Measurements from ENCODE around the gene SGMS1.
A peak's percentile ranks its signal among the peaks of the same experiment; 100 is the strongest.
"Not testable (repeated sequence)": the region's sequence is repeated elsewhere in the genome, so short reads cannot be mapped to it uniquely, and the experiment has no call there.

SGMS1 gene

DNA sequence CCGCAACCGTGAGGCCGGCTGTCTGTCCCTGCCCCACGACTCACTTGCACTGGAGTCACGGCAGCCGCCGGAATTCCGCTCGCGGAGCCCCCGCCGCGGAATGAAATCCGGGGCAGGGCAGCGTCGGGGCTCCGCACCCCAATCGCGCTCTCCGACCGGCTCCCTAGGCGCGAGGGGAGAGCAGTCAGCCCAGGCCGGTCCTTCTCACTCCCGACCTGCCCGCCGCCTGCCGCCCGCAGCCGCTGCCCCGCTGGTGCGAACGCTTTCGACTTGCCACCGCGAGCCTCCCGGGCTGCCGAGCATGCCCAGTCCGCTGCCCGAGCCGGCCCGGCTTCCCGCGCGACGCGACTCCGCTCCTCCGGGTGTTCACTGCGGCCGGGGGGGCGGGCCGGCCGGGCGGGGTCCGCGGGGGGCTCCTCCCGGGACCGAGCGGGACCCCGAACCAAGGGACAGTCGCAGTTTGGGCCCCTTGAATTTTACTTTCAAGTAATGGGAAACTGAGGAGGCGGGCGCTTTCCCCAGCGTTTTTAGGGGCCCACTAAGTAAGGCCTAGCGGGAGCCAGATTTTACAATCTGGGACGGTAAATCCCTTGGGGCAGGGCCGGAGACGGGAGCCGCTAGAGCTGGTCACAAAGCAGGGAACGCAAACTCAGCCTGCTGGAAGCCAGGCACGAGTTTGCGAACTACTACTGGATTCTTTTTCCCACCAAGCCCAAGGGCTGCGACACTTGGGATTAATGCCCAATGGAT is at the start of gene SGMS1:
TSS of gene SGMS1 (minus strand) at position 294 of the 750 bp plus-strand sequence. CDS start 279,842 bp downstream, outside the sequence.
- TF ChIP-seq, protein P1, sequence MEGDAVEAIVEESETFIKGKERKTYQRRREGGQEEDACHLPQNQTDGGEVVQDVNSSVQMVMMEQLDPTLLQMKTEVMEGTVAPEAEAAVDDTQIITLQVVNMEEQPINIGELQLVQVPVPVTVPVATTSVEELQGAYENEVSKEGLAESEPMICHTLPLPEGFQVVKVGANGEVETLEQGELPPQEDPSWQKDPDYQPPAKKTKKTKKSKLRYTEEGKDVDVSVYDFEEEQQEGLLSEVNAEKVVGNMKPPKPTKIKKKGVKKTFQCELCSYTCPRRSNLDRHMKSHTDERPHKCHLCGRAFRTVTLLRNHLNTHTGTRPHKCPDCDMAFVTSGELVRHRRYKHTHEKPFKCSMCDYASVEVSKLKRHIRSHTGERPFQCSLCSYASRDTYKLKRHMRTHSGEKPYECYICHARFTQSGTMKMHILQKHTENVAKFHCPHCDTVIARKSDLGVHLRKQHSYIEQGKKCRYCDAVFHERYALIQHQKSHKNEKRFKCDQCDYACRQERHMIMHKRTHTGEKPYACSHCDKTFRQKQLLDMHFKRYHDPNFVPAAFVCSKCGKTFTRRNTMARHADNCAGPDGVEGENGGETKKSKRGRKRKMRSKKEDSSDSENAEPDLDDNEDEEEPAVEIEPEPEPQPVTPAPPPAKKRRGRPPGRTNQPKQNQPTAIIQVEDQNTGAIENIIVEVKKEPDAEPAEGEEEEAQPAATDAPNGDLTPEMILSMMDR (IDR thresholded peaks at IDR 0.05; ENCODE audit: insufficient read depth, low read depth, low read length, missing control alignments) = no peak
- DNase-seq (ENCODE audit: low read depth) = peak; percentile 93
- H3K4me3 ChIP-seq (ENCODE audit: low read depth, low read length) = peak within 1 kb of the TSS; percentile 98

DNA sequence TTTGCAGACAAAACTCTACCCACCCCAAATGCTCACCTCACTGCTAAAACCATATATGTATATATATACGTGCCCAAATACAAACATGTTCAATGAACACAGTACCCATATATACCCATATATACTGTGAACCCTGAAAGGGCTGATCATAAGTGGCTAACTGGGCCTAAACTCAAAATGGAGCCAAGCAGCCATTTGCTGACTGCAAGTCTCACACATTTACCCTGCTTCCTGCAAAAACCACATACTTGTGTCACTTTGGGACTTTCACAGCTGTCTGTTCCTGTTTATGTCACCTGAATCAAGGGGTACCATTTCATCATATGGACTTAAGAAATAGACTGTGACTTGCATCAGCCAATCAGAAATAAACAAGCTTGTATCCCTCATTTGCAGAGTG is 48.4 kb upstream of the SGMS1 start:
- not testable (repeated sequence) for H3K4me3 ChIP-seq (ENCODE audit: low read depth, low read length)
- peak; percentile 48 for DNase-seq (ENCODE audit: low read depth)

DNA sequence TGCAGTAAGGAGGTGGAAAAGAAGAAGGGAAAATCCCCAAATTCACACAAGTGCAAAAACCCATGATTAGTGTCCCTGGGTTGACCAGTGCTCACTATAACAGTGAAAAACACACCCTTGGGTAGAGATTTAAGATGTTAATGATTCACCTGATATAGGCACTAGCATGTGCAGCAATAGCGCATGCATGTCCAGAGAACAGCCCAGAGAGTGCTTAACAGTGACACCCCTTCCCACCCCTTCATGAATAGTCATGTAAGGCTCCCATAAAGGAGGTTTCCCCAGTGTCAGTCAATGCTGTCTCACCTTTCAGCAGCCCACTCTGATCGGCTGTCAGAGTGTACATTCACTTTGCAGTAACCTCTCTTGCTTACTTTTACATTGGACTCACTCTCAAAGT is 47.9 kb upstream of the SGMS1 start:
- H3K4me3 ChIP-seq (ENCODE audit: low read depth, low read length); DNase-seq (ENCODE audit: low read depth): not testable (repeated sequence)

DNA sequence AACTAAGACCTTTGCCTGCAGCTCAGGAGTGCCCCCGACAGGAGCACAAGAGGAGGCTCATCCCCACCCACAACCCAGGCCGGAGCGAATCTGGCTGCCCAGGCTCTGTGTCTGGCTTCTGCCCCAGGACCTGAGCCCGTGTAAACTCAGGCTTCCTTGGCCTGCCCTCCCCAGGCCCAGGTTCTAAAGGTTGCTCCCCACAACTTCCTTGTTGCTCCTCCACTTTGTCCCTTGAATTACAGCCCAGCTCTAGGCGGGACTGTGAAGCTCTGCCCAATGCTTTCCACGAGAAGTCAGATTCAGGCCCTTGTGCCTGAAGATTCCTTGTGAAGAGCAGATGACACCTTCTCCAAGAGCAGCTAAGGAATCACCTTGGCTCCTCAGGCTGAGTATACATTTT is 46.2 kb upstream of the SGMS1 start:
- H3K4me3 ChIP-seq (ENCODE audit: low read depth, low read length); DNase-seq (ENCODE audit: low read depth): not testable (repeated sequence)

DNA sequence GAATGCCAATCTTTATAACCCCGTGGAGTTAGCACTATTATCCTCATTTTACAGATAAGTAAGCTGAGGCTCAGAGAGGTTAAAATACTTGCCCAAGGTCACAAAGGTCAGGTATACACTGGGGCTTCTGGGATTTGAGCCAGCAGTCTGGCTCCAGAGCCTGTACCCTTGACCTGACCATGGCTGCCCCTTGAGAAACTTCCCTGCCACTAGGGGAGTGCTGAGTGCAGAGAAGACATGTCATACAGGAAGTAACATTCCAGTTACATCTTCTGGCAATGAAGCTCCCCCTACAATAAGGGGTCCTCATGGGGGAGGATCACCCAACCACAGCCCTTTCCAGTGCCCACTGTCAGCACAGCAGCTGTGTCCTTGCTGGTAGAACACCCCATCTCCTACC is 43.6 kb upstream of the SGMS1 start:
- not testable (repeated sequence) for DNase-seq (ENCODE audit: low read depth); H3K4me3 ChIP-seq (ENCODE audit: low read depth, low read length)

DNA sequence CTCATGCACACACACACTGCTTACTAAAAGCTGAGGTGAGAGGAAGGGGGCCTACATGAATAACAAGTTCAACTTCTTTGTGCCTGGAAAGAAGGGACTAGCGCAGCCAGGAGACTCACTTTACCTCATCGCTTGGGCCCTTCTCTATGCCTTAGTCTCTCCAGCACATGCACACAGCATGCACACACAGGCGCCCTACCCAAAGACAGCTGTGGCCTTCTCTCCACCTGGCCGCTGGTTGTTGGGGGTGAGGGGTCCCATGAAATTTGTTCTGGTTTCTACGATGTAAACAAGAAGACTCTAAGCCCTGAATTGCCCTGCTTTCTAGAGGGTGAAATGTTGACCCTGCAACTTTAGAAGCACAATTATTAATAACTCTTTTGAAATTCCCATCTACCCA is 38.7 kb upstream of the SGMS1 start:
- DNase-seq (ENCODE audit: low read depth); H3K4me3 ChIP-seq (ENCODE audit: low read depth, low read length): not testable (repeated sequence)

DNA sequence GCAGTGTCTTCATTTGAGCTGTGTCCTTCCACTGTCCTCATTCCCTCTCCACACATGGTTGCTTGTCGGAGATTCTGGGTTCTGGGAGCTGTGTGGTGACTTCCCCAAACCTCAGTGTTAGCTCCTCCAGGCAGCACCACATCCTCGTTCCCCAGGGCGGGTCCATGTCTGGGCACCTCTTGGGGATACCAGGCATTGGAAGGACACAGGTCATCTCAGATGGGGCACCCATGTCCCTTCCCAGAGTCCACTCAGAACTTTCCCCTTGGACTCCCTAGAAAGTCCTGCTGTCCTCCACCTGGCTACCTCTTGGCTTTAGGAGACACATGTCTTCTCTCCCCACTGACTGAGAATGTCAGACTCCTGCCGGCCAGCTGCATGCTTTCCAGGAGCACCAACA is 37.8 kb upstream of the SGMS1 start:
- DNase-seq (ENCODE audit: low read depth); H3K4me3 ChIP-seq (ENCODE audit: low read depth, low read length): not testable (repeated sequence)

DNA sequence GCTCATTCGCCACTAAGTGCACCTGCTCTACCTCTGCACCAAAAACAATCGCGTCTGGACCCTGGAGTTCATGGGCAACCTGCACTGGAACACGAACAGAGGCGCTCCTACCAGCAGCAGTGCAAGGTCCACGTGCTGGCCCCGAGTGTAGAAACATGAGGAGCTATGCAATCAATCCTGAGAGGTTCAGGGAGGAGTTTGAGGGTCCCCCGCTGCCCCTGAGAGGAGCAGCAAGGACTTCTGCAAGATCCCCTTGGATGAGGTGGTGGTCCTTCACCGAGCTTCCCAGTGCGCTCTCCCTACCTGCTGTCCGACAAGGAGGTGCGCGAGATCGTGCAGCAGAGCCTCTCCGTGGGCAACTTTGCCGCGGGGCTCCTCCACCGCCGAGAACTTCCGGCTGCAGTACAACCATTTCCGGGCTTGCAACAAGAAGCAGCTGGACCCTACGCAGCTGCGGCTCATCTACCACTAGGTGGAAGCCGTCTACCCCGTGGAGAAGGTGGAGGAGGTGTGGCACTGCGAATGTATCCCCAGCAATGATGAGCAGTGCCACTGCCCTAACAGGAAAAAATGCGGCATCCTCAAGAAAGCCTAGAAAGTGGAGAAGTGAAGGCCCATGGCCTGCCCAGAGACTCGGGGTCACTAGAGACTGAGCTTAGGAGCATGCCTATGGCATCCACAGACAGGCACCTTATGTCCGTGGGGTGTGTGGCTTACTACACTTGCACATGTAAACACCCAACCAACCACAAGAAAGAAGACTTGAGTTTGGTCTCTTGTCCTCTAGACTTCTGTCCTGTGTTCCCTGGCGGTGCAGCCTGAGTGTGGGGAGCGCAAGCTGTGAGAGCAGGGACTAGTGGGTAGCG is 36.3 kb upstream of the SGMS1 start:
- not testable (repeated sequence) for H3K4me3 ChIP-seq (ENCODE audit: low read depth, low read length); DNase-seq (ENCODE audit: low read depth)

DNA sequence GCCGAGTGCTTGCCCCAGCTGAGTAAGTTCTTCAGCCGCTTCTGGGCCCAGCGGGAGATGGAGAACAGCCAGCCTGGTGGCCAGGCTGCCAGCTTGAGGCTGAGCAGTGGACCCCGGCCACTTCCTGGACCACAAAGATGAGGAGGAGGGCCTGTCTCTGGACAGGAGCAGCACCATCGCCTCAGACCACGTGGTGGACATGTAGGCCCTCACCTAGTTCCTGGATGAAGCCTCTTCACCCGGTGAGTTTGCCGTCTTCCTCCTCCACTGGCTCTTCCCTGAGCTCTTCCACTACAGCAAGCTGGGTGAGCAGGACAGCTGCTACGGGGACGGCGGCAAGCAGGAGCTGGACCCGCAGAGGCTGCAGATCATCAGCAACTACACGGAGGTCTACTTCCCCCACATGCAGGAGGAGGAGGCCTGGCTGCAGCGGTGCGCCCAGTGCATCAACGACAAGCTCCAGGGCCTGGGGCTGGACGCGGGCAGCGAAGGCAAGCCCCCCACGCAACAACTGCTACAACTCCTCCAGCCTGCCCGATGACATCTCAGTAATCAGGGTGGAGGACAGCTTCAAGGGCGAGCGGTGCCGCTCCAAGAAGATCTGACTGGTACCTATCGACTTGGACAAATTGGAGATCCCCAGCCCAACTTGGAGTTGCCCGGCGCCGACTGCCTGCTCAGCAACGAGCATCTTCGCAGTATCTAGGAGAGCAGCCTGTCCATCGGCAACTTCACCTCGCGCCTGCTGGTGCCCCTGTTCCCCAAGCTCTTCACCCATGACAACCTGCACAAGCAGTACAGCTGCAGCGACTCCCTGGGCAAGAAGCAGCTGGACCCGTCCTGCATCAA is 35.5 kb upstream of the SGMS1 start:
- not testable (repeated sequence) for DNase-seq (ENCODE audit: low read depth); H3K4me3 ChIP-seq (ENCODE audit: low read depth, low read length)

DNA sequence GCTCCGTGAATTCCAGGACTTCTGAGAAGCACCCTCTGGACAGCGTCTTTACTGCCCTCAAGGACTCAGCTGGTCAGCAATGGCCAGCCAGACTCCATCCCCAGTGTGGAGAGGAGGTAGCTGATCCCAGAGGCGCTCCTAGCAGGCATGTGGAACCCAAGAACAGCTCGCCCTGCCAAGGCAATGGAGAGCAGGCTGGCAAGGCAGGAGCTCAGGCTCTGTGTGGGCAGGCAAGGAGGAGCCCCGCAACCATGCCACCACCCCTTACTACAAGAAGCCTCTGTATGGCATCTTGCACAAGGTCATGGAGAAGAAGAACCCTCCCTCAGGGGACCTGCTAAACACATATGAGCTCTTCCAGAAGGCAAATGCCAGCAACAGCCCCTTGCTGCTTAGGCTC is 34.4 kb upstream of the SGMS1 start:
- no peak overlapping the region for H3K4me3 ChIP-seq (ENCODE audit: low read depth, low read length)
- TF ChIP-seq, protein P1 (IDR thresholded peaks at IDR 0.05; ENCODE audit: insufficient read depth, low read depth, low read length, missing control alignments) = no peak
- DNase-seq (ENCODE audit: low read depth) = no peak

DNA sequence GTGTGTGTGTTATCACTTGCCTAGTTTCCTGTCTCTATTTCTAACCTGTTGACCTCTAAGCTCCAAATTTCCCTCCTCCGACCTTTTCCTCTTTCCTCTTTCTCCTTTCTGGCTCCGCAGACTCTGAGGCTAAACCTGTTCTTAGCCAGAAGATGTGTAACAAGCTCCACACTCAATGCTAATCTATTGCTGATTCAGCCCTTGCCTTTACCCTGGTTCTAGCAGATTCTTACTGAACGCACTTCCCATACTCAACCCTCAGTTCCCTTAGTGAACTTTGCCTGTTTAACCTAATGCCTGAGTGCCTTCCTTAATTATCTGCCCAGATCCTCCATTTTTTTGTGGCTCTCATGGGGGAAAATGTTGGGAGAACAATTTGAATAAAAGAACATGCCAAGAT is 30.0 kb upstream of the SGMS1 start:
- TF ChIP-seq, protein P1 (IDR thresholded peaks at IDR 0.05; ENCODE audit: insufficient read depth, low read depth, low read length, missing control alignments) = no peak
- no peak for DNase-seq (ENCODE audit: low read depth)
- no peak overlapping the region for H3K4me3 ChIP-seq (ENCODE audit: low read depth, low read length)
